H9 (cell line): Measurements from ENCODE around the gene YIPF5. TPM values are rescaled to one million over a fixed set of nuclear protein-coding genes. Genes with fewer than 3 reads are reported as not detected.

Experiments used
- DNase-seq: peaks from one replicate; pipeline ENCODE4 v3.0.0-alpha.2; 2017
- H2AFZ ChIP-seq: one replicate; pipeline ENCODE4 v1.6.1; 2013; ENCODE audit warnings: mild to moderate bottlenecking, low read length, control low read depth, moderate library complexity
- H2AK5ac ChIP-seq: 2 replicates; pipeline ENCODE4 v1.6.1; 2013; ENCODE audit warnings: low read length, control low read depth, mixed read lengths; ENCODE audit not compliant: insufficient read length
- H2BK120ac ChIP-seq: one replicate; pipeline ENCODE4 v1.6.1; 2013; ENCODE audit warnings: low read depth, mild to moderate bottlenecking, low read length, control low read depth, inconsistent platforms; ENCODE audit not compliant: poor library complexity, severe bottlenecking
- H2BK12ac ChIP-seq: 2 replicates; pipeline ENCODE4 v1.6.1; 2013; ENCODE audit warnings: low read length, control low read depth, mixed read lengths, low read depth; ENCODE audit not compliant: insufficient read length
- H2BK15ac ChIP-seq: 2 replicates; pipeline ENCODE4 v1.6.1; 2013; ENCODE audit warnings: low read depth, low read length, control low read depth
- H2BK20ac ChIP-seq: one replicate; pipeline ENCODE4 v1.6.1; 2013; ENCODE audit warnings: low read depth, mild to moderate bottlenecking, low read length, control low read depth, inconsistent platforms; ENCODE audit not compliant: poor library complexity, severe bottlenecking
- H2BK5ac ChIP-seq: 2 replicates; pipeline ENCODE4 v1.6.1; 2013; ENCODE audit warnings: low read length, control low read depth, mixed read lengths; ENCODE audit not compliant: insufficient read length
- H3K14ac ChIP-seq: 2 replicates; pipeline ENCODE4 v1.6.1; 2013; ENCODE audit warnings: low read length, control low read depth; ENCODE audit not compliant: insufficient read depth
- H3K18ac ChIP-seq: 2 replicates; pipeline ENCODE4 v1.6.1; 2013; ENCODE audit warnings: low read depth, mild to moderate bottlenecking, mixed read lengths, low read length, control low read depth; ENCODE audit not compliant: insufficient read length
- H3K23ac ChIP-seq: 2 replicates; pipeline ENCODE4 v1.6.1; 2013; ENCODE audit warnings: low read length, control low read depth, mixed read lengths, low read depth; ENCODE audit not compliant: insufficient read length
- H3K23me2 ChIP-seq: 2 replicates; pipeline ENCODE4 v1.6.1; 2013; ENCODE audit warnings: low read depth, mild to moderate bottlenecking, mixed read lengths, low read length, control low read depth; ENCODE audit not compliant: insufficient read length, poor library complexity, severe bottlenecking
- H3K27ac ChIP-seq: 2 replicates; pipeline ENCODE4 v1.5.1; 2013; ENCODE audit warnings: low read length, control low read depth, mixed read lengths, low read depth; ENCODE audit not compliant: insufficient read length
- H3K27me3 ChIP-seq: 2 replicates; pipeline ENCODE4 v1.6.1; 2013; ENCODE audit warnings: low read length, control low read depth, inconsistent platforms; ENCODE audit not compliant: insufficient read depth
- H3K4ac ChIP-seq: 2 replicates; pipeline ENCODE4 v1.6.1; 2013; ENCODE audit warnings: low read depth, mild to moderate bottlenecking, control low read depth, inconsistent platforms, low read length, moderate library complexity
- H3K4me1 ChIP-seq: 2 replicates; pipeline ENCODE4 v1.6.1; 2013; ENCODE audit warnings: low read length, control low read depth, inconsistent platforms; ENCODE audit not compliant: insufficient read depth
- H3K4me2 ChIP-seq: 2 replicates; pipeline ENCODE4 v1.6.1; 2013; ENCODE audit warnings: low read length, control low read depth, mixed read lengths; ENCODE audit not compliant: insufficient read length, insufficient read depth
- H3K56ac ChIP-seq: 2 replicates; pipeline ENCODE4 v1.6.1; 2013; ENCODE audit warnings: low read depth, mild to moderate bottlenecking, mixed read lengths, low read length, control low read depth; ENCODE audit not compliant: insufficient read length
- H3K79me1 ChIP-seq: 2 replicates; pipeline ENCODE4 v1.6.1; 2013; ENCODE audit warnings: low read depth, mild to moderate bottlenecking, moderate library complexity, low read length, control low read depth, inconsistent platforms; ENCODE audit not compliant: insufficient read depth, poor library complexity, severe bottlenecking
- H3K79me2 ChIP-seq: 2 replicates; pipeline ENCODE4 v1.6.1; 2013; ENCODE audit warnings: low read length, control low read depth, inconsistent platforms; ENCODE audit not compliant: insufficient read depth
- H3K9ac ChIP-seq: 2 replicates; pipeline ENCODE4 v1.6.1; 2013; ENCODE audit warnings: low read length, control low read depth, mixed read lengths; ENCODE audit not compliant: insufficient read length; ENCODE audit errors: extremely low read depth
- H3K9me3 ChIP-seq: one replicate; pipeline ENCODE4 v1.6.1; 2013; ENCODE audit warnings: low read depth, low read length, inconsistent platforms; ENCODE audit not compliant: control insufficient read depth
- H3T11ph ChIP-seq: one replicate; pipeline ENCODE4 v1.6.1; 2013; ENCODE audit warnings: mild to moderate bottlenecking, low read length, control low read depth, inconsistent platforms
- H4K20me1 ChIP-seq: one replicate; pipeline ENCODE4 v1.6.1; 2013; ENCODE audit not compliant: control insufficient read depth, insufficient read length, insufficient read depth
- H4K5ac ChIP-seq: 2 replicates; pipeline ENCODE4 v1.6.1; 2013; ENCODE audit warnings: low read depth, mild to moderate bottlenecking, mixed read lengths, low read length, control low read depth; ENCODE audit not compliant: insufficient read length
- H4K8ac ChIP-seq: replicated peaks from 2 replicates; pipeline ENCODE4 v1.6.1; 2013; ENCODE audit warnings: low read length, control low read depth, mixed read lengths, low read depth; ENCODE audit not compliant: insufficient read length
- H4K91ac ChIP-seq: 2 replicates; pipeline ENCODE4 v1.6.1; 2013; ENCODE audit warnings: low read depth, mild to moderate bottlenecking, moderate library complexity, mixed read lengths, low read length, control low read depth; ENCODE audit not compliant: insufficient read length
- H3K27ac Mint-ChIP-seq, 3 experiments: 2 replicates in 2 of 3; 3 replicates in 1 of 3; pipeline ENCODE4 v1.8.0; 2020 to 2021; ENCODE audit warnings: mixed read lengths in 3 of 3, mild to moderate bottlenecking in 1 of 3, moderate library complexity in 1 of 3
- H3K27me3 Mint-ChIP-seq: 2 replicates; pipeline ENCODE4 v1.8.0; 2021; ENCODE audit warnings: low read depth, mild to moderate bottlenecking, moderate library complexity, mixed read lengths
- H3K36me3 Mint-ChIP-seq, 3 experiments: 2 replicates in 2 of 3; 3 replicates in 1 of 3; pipeline ENCODE4 v1.8.0; 2020 to 2021; ENCODE audit warnings: low read depth in 3 of 3, mixed read lengths in 3 of 3; ENCODE audit not compliant: insufficient read depth in 1 of 3
- H3K4me1 Mint-ChIP-seq, 2 experiments: 2 replicates each; pipeline ENCODE4 v1.8.0; 2020; ENCODE audit warnings: mixed read lengths in 2 of 2
- H3K4me3 Mint-ChIP-seq, 2 experiments: 2 replicates in 1 of 2; 3 replicates in 1 of 2; pipeline ENCODE4 v1.8.0; 2020 to 2021; ENCODE audit warnings: mild to moderate bottlenecking in 2 of 2, mixed read lengths in 2 of 2, moderate library complexity in 1 of 2
- H3K9me3 Mint-ChIP-seq, 2 experiments: 2 replicates in 1 of 2; 3 replicates in 1 of 2; pipeline ENCODE4 v1.8.0; 2020; ENCODE audit warnings: mild to moderate bottlenecking in 2 of 2, mixed read lengths in 2 of 2, moderate library complexity in 1 of 2
- CTCF ChIP-seq: fragments of 200-600 bp; sonication (generic); conservative IDR thresholded peaks from 3 replicates; pipeline ENCODE4 v1.8.0; 2021; ENCODE audit warnings: antibody characterized with exemption, mild to moderate bottlenecking
- WGBS: extraction: QIAGEN DNeasy Blood & Tissue Kit; methylation state at CpG from one replicate; pipeline ENCODE4 v1.1.7; 2013; ENCODE audit warnings: missing lambda C conversion rate, low lambda C conversion rate, mixed read lengths; ENCODE audit not compliant: insufficient read length; ENCODE audit errors: extremely low coverage; 5-methylcytosine and 5-hydroxymethylcytosine counted together
- total RNA-seq: library from RNA; stranded (reverse); gene quantifications from 2 replicates; pipeline ENCODE4 v1.2.1, GENCODE V29; 2021

The YIPF5 gene
- total RNA-seq, 1 experiment from 2014 or later: 44.6 TPM

GRCh38 chr5:144126707-144127106 is 43.8 kb downstream of the YIPF5 start:
- no peak overlapping the region for H3K56ac ChIP-seq
- no peak for TF ChIP-seq CTCF
- H3T11ph ChIP-seq: no peak overlapping the region
- H2AK5ac ChIP-seq: no peak overlapping the region
- no peak overlapping the region for H2BK15ac ChIP-seq
- Mint-ChIP-seq H3K9me3 (no peaks in the 10 kb centered on the region), H3K36me3 (no peaks in the 10 kb centered on the region), H3K4me3 (no peak overlapping the region), H3K4me1 (peaks cover 15 to 16% of the 10 kb centered on the region in 2 experiments), H3K27ac (no peak overlapping the region), H3K27me3 (no peaks in the 10 kb centered on the region)
- no peak overlapping the region for H3K4ac ChIP-seq
- H2BK12ac ChIP-seq: no peak overlapping the region
- no peak overlapping the region for H3K23ac ChIP-seq
- DNase-seq: no peak
- no peak overlapping the region for H2BK20ac ChIP-seq
- no peaks in the 10 kb centered on the region for H4K20me1 ChIP-seq
- no peak overlapping the region for H4K91ac ChIP-seq
- H2BK120ac ChIP-seq: no peak overlapping the region
- no peaks in the 10 kb centered on the region for H3K79me1 ChIP-seq
- H3K23me2 ChIP-seq: no peaks in the 10 kb centered on the region
- H3K14ac ChIP-seq: no peak overlapping the region
- no peak overlapping the region for H2BK5ac ChIP-seq
- no peaks in the 10 kb centered on the region for H3K9me3 ChIP-seq
- no CpG with 5 or more reads among the region's 4 CpGs for WGBS
- no peak overlapping the region for H3K18ac ChIP-seq
- no peak overlapping the region for H3K27ac ChIP-seq
- no peak overlapping the region for H4K5ac ChIP-seq
- no peaks in the 10 kb centered on the region for H3K79me2 ChIP-seq
- no peak overlapping the region for H3K4me2 ChIP-seq
- H4K8ac ChIP-seq: no peak overlapping the region
- peaks cover 3% of the 10 kb centered on the region; the same call in 1 of the 2 replicates for H3K4me1 ChIP-seq
- no peak overlapping the region for H2AFZ ChIP-seq
- no peaks in the 10 kb centered on the region for H3K27me3 ChIP-seq
- H3K9ac ChIP-seq: no peak overlapping the region
